Kidney epithelial cell (primary cell): ENCODE results near the gene TOP2A. TPM values are rescaled to one million over a fixed set of nuclear protein-coding genes. Genes with fewer than 3 reads are reported as not detected.

Experiments used
- DNase-seq: peaks from one replicate; pipeline ENCODE4 v3.0.0-alpha.2; 2010; ENCODE audit warnings: low read depth
- H3K27me3 ChIP-seq: 2 replicates; pipeline ENCODE4 v1.6.0; 2011; ENCODE audit warnings: low read length; ENCODE audit not compliant: control insufficient read depth, insufficient read depth
- H3K36me3 ChIP-seq: 2 replicates; pipeline ENCODE4 v1.5.1; 2011; ENCODE audit warnings: low read length; ENCODE audit not compliant: control insufficient read depth, insufficient read depth
- H3K4me3 ChIP-seq: 2 replicates; pipeline ENCODE4 v1.5.1; 2011; ENCODE audit warnings: low read depth, mild to moderate bottlenecking, control low read depth, low read length
- CTCF ChIP-seq: IDR thresholded peaks from 2 replicates; pipeline ENCODE4 v1.5.1; 2011; ENCODE audit warnings: mild to moderate bottlenecking, moderate library complexity, low read length, control low read depth, inconsistent platforms; ENCODE audit not compliant: insufficient read depth, poor library complexity, severe bottlenecking
- total RNA-seq: library from RNA; depleted of rRNA; stranded (reverse); fragments of >200 nt; gene quantifications from 2 replicates; pipeline ENCODE4 v1.2.3, GENCODE V29; 2015

Gene TOP2A
- total RNA-seq, 1 donor from 2014 or later = 17.4 TPM

DNA sequence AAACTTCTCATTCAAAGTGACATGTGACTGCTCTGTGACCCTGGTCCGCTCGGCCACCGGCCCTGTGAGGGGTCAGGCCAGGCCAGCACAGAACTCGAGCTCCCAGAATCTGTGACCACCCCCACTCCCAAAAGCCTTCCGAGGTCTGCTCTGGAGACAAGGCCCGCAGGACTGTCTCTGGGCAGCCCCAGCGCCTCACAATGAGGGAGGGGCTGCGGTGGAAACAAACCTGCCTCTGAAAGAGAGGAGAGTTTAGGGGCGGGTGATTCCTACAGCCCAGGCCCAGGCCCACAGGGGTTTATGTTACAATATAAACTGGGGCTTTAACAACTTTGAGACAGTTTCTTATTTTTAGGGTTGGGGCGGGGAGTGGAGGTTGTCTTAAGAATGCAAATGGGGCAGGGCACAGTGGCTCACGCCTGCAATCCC, 45.4 kb upstream of the TOP2A start:
- no peak for DNase-seq
- Histone ChIP-seq H3K4me3 (no peak overlapping the region), H3K36me3 (no peaks in the 10 kb centered on the region), H3K27me3 (no peaks in the 10 kb centered on the region)
- no peak for TF ChIP-seq CTCF

GRCh38 chr17:40462343-40463121, 44.8 kb upstream of the TOP2A start:
- no peaks in the 10 kb centered on the region for H3K27me3 ChIP-seq
- no peak overlapping the region for H3K4me3 ChIP-seq
- DNase-seq = no peak
- no peaks in the 10 kb centered on the region for H3K36me3 ChIP-seq
- no peak for TF ChIP-seq CTCF

DNA sequence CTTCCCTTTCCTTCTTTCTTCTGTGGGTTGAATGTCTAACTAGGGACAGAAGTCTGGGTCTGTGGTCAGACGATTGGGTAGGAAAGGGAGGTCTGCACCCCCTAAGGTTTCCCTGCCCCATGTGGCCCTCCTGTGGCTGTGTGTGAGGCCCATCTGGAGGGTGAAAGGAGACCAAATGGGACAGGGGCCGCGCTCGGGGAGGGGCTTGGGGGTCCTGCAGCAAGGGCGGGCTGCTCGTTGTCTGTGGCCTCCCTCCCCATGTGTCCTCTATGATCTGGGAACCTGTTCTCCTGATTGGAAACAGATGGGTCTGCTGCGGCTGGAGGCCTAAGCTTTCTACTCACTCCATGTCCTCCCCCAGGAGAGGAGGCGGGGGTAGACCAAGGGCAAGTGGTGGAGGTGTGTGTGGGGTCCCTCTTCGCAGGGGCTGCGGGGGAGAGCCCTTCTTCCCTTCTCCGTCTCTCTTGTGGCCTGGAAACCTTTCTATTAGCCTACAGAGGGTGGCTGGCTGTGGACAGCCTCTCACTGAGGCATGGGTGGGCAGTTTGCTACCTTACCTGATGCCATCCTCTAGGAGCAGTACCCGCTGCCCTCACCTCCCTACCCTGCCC, 44.1 kb upstream of the TOP2A start:
- Histone ChIP-seq H3K27me3 (no peaks in the 10 kb centered on the region), H3K4me3 (no peak overlapping the region), H3K36me3 (peaks cover 2% of the 10 kb centered on the region)
- TF ChIP-seq CTCF = no peak
- no peak for DNase-seq

- no peak for TF ChIP-seq CTCF
- no peak for DNase-seq
- H3K4me3 ChIP-seq = no peak overlapping the region
- H3K27me3 ChIP-seq = no peaks in the 10 kb centered on the region
- peaks cover 2% of the 10 kb centered on the region for H3K36me3 ChIP-seq
These were observed 43.5 kb upstream of the TOP2A start for GRCh38 chr17:40460968-40461731.

DNA sequence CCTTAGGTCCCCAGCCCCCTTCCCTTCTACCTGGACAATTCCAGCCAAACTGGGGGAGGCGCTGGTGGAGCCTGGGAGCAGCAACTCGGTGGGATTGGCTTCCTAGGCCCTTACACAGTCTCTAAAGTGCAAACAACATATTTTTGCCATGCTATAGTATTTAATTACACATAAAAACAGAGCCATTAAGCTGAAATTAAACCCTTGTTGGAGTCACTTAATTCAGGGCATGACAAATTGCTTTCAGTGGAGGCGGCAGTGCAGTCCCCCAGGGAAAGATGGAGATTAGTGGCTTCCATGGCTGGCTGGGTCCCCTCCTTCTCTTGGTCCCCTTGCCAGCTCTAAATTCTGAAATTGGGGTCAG, 42.9 kb upstream of the TOP2A start:
- TF ChIP-seq CTCF = no peak
- no peak overlapping the region for H3K4me3 ChIP-seq
- H3K36me3 ChIP-seq = peaks cover 2% of the 10 kb centered on the region
- H3K27me3 ChIP-seq = no peaks in the 10 kb centered on the region
- DNase-seq = no peak
